HG02610 (cell line): Measurements from ENCODE around the gene MASP1.
"Not testable (repeated sequence)": the region's sequence is repeated elsewhere in the genome, so short reads cannot be mapped to it uniquely, and the experiment has no call there.

Experiments used
- ATAC-seq: cut with Tn5 transposase; IDR thresholded peaks from one replicate; pipeline ENCODE4 v1.9.1; 2021; ENCODE audit warnings: mild to moderate bottlenecking, moderate library complexity; ENCODE audit not compliant: unreplicated experiment

Gene MASP1

DNA sequence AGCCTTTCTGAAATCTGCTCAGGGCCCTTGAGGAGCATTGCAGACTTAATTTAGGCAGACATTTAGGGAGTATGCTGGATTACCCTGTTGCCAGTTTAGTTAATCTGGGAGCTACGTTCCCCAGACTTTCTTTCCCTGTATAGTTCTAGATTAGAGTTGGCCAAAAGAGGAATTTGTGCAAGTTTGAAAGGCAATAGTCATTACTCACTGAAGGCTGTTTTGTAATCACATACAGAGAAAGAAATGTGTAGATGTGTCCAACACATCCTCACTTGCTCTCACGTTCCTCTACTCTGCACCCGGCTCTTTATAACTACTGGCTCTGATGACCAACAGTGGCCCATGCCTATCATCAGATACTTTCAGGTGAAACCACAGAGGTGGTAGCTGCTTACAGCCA lies 24.2 kb downstream of the MASP1 start:
- no peak for ATAC-seq

DNA sequence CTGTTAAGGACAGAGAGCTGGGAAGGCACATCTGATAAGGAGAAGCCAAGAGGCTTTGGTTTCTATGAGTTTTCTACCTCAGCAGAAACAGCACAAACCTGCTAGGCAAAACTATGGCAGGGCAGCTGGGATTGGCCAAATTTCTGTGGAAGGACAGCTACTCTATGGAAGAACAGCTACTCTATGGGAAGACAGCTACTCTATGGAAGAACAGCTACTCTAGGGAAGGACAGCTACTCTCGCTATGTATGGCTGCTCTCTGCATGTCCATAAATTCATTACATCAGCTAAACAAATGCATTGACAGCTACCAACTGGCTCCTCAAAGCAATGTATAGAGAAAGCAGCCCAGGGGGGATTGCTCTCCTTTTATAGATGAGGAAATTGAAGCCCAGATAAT lies 24.8 kb downstream of the MASP1 start:
- ATAC-seq, result no peak

DNA sequence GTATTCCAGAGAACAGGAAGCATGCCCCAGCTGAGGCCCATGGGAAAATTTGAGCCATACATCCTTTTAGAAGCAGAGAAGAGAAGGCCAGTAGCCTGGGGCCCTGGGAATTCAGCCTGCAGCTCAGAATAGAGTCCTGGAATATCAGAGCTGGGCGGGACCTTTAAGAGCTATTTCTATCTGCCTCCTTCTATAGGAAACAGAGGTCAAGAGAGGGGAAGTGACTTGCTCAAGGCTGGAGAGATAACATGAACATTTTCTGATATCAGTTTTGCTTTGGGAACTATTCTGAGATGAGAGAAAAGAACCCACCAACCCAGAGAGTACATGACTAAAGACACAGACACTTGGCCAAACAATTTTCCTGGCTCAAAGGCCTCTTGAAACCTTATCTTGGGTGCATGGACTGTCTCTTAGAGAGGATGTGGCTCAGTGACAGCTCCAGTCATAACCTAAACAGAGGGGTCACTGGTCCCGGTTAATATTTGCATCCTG lies 26.0 kb downstream of the MASP1 start:
- ATAC-seq, result no peak

DNA sequence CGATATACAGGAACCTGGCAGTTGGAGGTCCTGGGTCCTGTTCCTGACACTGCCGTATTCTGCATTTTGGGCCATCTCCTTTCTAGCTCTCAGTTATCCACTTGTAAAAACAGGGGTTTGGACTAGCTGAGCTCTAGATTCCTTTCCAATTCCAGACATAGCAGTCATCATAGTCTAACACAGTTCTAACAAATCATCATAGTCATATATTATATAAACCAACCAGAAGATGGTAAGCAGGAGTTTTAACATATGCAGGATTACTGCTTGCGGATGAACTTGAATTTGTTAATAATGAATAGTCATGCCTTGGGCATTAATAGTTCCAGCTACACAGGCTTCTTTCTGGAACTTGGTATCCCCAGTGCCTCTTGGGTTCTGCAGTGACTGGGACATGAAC lies 26.6 kb downstream of the MASP1 start:
- ATAC-seq, result no peak

DNA sequence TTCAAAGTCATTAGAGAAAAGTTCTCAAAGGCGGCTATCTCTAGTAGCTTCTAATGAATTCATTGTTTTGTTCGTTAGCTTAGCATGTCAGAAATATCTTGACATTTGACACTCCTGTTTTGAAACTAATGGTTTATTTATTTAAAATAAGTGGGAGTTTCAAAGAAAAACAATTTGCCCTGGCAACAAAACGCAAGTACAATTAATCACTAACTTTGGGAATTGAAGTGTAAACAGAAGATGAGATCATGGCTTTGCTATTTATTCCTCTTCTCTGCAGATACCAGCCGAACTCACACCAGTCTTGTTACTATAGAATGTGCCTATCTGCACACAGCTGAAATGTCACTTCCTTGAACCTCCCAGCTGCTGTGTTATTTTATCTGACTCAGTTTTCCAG lies 27.5 kb downstream of the MASP1 start:
- ATAC-seq, result no peak

DNA sequence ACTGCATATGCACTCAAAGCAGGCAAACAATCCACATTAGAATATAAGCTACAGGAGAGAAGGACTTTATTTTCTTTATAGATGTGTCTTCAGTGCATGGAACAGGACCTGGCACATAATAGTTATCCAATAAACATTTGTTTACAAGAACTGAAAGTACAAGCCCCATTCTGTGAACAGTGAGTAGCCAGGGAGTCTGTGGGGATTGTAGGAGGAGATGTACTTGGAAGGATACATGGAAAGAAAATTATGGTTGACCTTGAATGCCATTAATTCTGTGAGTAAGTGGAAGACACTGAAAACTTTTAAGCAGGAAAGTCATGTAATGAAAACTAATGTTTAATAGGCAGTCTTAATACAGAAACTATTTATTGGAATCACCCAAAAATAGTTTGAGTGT lies 28.3 kb downstream of the MASP1 start:
- ATAC-seq, result no peak

DNA sequence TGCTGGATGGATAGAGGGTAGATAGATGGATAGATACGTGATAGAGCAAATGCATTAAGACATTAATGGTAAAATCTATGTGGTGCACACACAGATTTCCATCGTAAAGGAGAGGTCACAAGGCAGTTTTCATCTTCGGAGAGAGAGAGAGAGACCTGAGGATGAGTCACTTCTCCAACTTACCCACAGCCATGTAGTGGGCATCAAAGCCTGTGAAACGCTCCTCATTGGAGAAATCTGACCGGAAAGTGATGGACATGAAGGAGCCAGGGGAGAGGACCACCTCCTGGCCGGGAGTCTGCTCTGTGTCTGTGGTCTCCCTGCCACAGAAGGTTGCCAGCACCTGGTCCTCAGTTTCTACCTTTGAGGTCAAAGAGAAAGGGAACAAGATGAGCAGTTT lies 29.2 kb downstream of the MASP1 start:
- ATAC-seq, result no peak

DNA sequence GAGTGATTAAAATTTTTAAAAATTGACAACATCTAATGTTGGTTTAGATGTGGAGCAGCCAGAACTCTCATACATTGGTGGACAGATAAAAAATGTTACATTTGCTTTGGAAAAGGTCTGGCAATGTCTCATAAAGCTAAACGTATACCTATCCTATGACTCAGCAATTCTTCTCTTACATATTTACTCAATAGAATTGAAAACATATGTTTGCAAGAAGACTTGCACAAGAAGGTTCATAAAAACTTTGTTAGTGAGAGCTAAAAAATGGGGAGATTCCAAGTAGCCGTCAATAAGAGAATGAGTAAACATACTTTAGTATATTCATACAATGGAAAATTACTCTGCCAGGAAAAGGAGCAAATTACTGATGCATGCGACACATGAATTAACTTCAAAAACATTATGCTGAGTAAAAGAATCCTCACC lies 30.0 kb downstream of the MASP1 start:
- no peak for ATAC-seq

DNA sequence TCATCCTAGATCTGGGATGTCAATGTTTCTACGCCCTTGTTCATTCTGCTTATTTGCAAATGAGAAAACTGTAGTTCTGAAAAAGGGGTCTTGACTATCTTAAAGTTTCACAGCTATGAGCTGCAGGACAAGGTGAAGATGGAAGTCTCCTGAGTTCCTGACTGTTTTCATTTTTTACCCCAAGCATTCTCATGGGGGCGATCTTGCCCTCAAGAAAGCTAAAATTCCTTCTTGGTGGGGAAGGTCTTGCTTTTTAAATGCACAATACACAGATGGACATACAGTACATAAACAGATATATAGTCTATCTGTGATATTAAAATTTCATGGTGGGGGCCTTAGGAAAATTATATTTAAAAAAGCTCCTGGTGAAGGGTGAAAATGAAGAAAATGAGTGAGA lies 32.4 kb downstream of the MASP1 start:
- ATAC-seq, result no peak

DNA sequence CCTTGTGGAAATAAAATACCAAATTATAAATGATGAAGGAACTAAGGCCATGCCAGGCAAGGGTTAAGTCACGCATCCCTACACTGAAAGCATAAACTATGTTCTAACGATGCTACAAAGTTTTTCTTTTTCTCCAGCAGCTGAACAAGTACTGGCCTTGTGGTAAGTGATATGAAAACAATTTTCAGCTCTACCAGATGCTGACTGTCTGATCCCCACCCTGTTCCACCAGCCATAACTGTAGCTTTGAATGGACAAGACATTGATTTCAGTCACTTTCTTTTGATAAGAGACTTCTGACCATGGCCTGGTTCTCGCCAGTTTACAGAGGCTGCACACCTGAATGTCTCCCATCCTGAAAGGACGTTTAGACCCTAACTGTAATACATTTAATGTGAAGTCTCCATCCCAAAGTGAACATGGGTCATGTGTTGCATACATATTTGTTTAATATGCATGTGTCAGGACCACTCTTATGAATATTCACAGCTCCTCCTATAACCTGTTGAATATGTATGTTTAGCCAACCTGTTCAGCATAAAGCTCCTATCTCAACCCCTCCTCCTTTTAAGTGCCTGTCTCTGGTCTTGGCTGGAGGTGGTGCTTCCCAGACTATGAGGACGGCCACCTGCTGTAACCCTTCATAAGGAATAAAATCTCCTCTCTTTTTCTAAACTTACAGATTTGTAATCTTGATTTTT lies 33.4 kb downstream of the MASP1 start:
- ATAC-seq, result no peak

DNA sequence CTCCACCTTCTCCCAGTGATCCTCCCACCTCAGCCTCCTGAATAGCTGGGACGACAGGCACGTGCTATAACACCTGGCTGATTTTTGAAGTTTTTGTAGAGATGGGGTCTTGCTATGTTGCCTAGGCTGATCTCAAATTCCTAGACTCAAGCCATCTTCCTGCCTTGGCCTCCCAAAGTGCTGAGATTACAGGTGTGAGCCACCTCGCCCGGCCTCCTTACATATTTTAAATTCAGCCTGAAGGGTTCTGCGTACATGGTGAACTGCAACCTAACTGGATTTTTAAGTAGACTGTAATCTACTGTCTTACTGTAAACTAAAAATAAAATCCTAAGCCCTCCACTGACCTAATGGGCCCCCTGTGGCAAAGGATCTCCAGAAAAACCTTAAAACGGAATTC lies 34.1 kb downstream of the MASP1 start:
- ATAC-seq, result no peak

DNA sequence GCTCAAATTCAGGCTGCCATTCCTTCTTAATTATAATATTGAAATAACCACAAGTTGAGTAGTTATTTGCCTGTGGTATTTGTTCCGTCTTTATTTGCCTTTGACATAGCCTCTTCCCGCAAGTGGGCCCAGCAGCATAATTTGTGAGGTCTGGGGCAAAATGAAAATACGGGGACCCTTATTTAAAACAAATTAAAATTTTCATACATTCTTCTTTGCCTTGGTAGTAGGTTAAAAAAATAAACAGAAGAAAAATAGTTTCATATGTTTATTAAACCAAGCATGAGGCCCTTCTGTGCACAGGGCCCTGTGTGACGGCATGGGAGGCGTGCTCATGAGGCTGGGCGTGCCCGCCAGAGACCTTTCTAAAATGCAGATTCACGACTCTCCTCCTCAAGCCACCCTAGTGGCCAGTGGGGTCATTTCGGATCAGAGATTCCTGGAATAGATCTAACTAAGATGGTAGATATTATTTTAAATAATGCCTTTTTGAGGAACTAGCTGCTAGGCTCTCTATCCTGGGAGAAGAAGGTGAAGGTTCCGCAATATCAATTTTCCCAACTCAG lies 35.4 kb downstream of the MASP1 start:
- ATAC-seq, result no peak

DNA sequence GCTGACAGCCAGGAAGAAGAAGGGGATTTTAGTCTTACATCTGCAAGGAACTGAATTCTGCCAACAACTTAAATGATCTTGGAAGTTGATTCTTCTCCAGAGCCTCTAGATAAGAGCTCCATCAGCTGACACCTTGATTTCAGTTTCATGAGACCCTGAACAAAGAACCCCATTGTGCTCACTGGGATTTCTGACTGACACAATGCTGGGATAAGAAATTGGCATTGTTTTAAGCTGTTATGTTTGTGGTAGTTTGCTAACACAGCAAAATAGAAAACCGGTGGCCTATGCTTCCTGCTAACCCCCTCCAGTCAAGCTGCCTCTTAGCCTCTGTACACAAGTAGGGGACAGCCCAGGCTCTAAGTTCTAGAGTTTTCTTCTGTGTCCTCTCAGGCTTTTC lies 36.2 kb downstream of the MASP1 start:
- no peak for ATAC-seq

DNA sequence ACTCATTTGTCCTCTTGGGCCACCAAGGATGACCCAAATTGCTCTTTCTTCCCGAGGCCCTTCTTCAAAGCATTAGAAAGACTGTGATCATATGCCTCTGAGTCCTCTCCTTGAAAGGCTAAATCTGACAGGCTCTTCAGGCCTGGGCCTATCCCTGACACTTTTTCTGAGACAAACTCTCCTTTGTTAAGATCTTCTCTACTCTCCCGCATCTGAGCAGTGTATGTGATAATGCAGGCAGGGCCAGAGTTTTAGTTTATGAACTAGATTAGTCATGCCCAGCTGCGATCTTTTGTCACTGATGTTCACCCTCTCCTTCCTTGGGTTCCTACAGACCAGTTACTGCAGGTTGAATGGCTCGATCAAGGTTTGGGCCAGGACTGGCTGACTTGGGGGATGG lies 39.2 kb downstream of the MASP1 start:
- no peak for ATAC-seq

DNA sequence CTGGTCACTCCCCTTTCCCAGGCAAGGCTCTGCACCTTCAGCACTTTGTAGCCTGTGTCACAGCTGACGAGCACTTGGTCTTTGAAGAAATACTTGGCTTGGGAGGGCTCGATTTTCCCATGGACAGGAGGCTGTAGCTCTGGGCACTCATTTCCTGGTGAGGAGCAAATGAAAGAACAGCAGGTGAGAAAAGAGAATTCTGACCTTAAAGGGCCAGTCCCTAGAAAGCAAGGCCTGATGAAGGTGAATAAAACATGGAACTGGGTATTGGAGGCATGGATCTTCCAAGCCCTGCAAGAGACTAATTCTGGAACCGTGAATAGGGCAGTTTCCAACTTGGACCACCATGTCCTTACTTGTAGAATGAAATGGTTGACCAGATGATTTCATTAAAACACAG lies 39.9 kb downstream of the MASP1 start:
- no peak for ATAC-seq

DNA sequence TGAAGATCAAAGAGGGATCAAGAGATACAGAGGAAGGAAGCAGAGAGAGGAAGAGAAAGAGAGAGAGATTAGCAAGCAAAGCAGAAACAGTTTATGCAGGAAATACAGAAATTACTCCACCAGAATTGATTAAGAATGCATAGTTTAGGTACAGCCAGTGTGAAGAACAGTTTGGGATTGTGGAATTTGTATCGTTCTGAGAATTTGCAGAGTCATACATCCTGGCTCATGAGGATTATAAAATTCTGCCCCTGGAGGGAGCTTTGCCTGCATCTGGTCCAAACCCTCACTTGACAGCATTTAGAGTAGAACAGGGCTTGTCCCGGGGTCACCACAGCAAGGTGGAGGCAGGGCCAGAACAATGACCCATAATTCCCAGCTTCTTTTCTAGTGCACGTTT lies 44.1 kb downstream of the MASP1 start:
- ATAC-seq, result no peak

DNA sequence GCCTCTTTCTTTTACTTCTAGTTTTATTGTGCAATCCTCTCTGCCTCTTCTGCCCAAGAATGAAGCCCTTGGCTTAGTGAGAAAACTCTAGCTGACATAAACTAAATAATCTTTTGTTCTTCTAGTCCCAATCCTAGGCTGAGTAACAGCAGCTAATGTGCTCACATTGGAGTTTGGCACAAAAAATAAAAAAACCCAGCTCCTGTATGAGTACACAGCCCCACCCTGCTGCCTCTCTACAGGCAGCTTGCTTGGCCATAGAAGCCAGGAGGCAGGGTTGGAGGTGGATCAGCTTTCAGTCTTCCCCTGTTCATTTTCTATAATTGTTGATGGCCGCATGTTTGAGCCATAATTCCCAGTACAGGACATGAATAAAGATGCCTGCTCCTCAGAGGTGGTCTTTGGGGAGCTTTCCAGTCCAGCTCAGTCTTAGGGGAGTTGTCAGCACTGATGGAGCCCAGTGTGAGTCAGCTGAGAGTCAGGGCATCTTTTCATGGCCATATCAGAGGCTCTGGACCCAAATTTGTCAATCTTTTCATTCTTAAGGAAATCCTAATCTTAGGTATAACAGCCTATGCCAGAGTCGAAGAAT lies 47.5 kb downstream of the MASP1 start:
- no peak for ATAC-seq

DNA sequence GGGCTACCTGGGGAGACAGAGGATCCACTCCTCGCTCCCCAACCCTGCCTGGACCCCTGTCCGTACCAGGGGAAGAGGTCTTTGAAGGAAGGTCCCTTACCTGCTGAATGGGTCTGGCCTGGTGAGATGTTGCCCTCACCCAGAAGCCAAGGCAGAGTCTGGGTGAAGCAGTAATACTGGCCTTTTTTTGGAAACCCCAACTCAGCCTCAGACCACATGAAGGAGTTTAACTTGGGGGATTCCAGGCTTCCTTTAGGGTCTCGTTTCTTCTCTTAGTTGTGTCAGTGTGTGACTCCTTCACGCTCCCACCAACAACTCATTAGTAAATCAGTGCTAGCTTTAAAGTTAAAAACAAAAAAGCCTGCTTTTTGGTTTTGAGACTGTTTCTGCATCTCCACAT lies 48.6 kb downstream of the MASP1 start:
- peak; percentile 66 for ATAC-seq

DNA sequence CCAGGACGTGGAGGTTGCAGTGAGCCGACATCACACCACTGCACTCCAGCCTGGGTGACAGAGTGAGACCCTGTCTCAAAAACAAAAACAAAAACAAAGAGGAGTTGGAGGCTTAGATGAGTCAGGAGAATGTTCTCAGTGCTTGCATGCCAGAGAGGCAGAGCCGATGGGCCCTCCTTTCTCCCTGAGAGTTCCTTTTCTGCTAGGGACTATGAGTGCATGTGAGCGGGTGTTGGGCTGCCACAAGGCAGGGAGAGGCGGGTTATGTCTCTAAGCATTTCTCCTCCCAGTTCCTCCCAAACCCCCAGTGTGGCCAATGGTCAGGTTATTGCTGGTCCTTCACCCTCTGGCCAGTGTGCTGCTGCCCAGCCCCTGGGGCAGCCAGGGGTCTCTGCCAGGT lies 49.1 kb downstream of the MASP1 start:
- no peak for ATAC-seq

DNA sequence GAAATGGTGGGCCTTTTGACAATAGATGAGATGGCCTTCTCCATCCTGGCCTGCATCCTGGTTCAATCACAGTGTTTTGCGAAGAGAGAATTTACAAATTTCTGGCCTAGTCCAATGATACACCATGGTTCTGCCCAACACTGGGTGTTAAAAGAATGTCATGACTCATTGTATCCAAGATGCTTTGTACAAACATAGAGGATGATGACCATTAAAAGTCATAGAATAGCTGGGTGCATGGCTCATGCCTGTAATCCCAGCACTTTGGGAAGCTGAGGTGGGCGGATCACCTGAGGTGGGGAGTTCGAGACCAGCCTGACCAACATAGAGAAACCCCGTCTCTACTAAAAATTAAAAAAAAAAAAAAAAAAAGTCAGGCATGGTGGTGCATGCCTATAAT lies 52.7 kb downstream of the MASP1 start:
- ATAC-seq, result not testable (repeated sequence)

DNA sequence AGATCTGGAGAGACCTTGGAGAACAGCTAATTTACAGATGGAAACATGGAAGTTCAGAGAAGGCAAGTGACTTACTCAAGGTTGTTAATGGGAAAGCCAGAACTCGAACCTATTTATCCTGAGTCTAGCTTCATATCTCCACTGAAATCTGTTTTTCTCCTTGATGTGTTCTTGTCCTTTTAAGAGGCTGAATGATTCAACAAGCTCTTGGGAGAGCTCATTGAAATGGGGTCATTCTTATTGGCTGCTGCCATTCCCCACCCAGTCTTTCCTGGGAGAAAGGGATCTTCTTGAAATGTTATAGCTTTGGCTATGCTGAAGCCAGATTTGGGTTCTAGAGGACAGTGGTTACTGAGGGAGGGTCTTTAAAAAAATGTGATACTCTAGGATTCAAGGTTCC lies 53.3 kb downstream of the MASP1 start:
- ATAC-seq, result no peak

DNA sequence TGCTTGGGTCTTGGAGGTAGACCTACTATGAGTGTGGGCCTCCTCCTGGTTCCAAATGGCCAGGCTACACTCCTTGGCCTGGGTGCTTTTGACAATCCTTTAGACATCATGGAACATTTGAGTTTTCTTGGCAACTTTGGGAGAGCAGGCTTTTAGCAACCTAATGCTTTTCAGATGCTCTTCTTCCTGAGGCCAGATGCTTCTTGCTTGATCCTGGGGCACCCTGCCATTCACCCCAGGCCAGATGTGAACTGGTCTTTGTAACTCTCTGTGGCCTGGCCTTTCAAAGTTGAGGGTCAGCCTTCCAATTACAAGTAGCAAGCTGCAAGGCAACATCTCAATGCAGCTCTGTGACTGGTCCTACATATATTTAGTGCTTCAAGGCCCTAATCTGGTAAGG lies 53.8 kb downstream of the MASP1 start:
- no peak for ATAC-seq

DNA sequence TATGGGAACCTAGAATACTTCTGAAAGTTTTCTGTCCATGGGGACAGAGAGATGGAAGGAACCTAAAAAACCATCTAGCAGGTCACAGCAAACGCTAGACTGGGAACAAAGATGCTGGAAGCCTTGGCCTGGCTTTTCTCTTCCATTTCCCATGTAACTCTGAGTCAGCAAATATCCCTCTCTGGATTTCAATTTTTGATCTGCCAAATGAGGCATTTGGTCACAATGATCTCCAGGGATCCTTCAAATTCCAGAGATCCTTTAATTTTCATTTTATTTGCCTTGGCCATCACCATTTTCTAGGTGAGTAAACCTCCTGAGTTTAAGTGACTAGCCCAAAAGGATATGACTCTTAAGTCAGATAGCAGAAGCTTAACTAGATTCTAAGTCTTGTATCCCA lies 54.6 kb downstream of the MASP1 start:
- no peak for ATAC-seq
